GM18870 (cell line): ENCODE results near the gene ARFRP1.

Experiments
- ATAC-seq: cut with Tn5 transposase; IDR thresholded peaks from one replicate; pipeline ENCODE4 v1.9.1; 2021; ENCODE audit warnings: moderate library complexity; ENCODE audit not compliant: unreplicated experiment

ARFRP1 gene

DNA sequence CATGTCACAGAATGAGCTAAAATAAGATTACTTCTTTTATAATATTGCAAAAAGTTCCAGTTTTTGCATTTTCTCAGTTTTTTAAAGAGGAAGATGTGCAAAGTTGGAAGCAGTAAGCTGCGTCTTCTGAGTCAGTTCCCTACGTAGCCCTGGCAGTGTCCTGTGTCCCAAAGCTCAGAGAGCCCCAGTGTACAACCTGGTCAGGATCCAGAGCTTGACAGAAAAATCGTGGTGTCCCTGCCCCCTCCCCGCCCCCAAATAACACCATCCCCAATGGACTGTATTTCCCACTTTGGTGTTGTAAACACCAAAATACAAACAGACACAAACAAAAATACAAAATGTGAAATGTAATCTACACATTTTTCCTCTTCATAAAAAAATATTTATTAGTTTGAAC lies 36.4 kb upstream of the ARFRP1 start:
- no peak for ATAC-seq

DNA sequence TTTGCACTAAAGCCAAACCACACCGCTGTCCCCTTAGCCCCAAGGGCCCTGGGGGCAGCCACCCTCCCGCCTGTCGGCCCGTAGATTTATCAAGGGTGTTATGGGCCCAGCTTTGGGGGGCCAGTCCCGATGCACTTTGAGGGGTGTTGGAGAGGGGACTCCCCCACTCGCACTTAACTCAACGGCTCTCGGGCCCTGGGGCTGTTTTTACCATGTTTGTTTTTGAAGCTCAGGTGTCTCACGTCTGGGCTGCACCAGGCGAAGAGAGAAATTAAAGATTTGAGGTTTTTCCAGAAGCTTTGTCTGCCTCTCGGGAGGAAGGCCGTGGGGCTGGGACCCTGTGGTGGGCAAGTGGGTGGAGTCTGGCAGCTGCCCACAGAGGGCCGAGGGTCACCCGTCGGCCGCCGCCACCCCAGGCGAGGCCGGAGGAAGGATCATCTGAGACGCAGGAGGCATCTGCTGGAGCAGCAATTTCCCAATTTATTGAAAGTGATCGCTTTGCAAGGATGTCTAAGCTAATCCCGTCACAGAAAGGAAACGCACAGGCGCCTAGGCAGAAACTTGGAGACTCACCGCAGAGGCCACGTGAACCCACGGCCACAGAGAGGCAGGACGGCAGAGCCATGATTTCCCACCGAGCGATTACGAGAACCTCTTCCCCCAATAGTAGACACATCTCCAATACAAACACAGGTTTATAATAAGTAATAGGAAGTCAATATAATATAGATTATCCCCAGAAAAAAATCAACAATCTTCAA lies 35.6 kb upstream of the ARFRP1 start:
- ATAC-seq: no peak

DNA sequence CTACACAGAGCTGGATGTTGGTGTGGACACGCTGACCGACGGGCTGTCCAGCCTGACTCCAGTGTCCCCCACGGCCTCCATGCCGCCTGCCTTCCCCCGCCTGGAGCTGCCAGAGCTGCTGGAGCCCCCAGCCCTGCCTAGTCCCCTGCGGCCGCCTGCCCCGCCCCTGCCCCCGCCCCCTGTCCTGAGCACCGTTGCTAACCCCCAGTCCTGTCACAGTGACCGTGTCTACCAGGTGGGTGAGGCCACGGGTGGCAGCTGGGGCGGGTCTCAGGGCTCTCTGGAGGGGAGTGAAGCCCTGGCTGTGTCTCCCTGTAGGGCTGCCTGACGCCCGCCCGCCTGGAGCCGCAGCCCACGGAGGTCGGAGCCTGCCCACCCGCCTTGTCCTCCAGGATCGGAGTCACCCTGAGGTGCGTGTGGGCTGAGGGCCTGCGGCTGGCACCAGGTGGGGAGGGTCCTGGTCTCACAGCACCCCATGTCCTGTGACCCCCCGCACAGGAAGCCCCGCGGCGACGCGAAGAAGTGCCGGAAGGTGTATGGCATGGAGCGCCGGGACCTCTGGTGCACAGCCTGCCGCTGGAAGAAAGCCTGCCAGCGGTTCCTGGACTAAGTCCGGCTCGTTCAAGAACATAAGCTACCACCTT lies 34.7 kb upstream of the ARFRP1 start:
- ATAC-seq: no peak

DNA sequence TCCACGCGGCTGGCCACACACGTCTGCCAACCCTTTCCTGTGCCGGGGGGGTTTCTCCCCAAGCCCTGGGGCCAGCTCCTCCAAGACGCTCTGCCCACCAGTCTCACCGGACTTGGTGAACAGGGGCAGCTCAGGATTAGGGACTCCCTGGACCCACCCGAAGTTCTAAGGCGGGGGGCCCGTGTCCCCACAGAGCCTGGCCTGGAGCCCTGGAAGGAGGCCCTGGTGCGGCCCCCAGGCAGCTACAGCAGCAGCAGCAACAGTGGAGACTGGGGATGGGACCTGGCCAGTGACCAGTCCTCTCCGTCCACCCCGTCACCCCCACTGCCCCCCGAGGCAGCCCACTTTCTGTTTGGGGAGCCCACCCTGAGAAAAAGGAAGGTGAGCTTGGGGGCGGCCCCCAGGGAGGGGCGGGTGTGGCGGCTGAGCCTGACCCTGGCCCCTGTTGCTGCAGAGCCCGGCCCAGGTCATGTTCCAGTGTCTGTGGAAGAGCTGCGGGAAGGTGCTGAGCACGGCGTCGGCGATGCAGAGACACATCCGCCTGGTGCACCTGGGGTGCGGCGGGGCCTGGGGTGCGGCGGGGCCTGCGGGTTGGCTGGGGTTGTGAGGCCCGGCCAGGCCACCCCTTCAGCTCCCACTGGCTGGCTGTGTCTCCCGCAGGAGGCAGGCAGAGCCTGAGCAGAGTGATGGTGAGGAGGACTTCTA lies 34.1 kb upstream of the ARFRP1 start:
- no peak for ATAC-seq

DNA sequence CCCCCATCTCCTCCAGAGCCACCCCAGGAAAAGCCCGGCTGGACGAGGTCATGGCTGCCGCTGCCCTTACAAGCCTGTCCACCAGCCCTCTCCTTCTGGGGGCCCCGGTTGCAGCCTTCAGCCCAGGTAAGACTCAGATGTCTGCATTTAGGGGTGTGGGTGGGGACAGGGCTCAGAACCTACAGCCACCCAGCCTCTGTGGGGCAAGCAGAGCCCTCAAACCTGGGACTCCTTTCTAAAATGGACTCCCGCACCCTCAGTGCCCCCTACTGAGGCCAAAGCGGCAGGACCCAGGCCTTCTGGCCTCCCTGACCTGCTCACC lies 33.5 kb upstream of the ARFRP1 start:
- ATAC-seq: no peak

DNA sequence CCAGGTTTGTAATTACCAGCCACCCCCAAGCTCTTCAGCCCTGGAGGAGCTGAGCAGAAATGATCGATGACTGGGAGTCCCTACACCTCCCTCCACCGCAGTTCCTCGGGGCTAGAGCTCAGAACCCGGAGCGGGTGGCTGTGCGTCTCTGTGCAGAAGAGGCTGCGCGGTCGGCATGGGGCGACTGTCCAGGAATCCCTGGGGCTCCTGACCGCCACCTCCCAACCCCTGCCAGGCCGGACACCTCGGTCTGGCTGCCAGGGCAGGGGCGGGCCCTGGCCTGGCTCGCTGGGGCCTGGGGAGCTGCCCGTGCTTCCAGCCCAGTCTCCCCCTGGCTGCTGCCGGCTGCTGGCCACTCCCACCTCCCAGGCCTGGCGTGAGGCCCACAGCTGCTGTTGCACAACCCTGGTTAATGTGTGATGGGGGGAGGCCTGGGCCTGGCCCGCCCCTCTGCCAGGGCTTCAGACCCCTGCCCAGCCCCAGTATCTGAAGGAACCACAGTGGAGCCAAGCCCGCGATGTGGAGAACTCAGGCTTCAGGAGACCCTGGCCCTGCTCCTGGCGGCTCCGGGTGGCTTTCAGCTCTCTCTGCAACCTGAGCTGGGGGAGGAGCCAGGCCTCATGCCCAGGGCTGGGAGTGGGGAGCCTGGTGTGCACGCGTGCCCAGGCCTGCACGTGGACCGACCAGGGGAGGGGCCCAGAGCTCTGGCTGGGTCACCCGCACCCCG lies 33.0 kb upstream of the ARFRP1 start:
- ATAC-seq: no peak

DNA sequence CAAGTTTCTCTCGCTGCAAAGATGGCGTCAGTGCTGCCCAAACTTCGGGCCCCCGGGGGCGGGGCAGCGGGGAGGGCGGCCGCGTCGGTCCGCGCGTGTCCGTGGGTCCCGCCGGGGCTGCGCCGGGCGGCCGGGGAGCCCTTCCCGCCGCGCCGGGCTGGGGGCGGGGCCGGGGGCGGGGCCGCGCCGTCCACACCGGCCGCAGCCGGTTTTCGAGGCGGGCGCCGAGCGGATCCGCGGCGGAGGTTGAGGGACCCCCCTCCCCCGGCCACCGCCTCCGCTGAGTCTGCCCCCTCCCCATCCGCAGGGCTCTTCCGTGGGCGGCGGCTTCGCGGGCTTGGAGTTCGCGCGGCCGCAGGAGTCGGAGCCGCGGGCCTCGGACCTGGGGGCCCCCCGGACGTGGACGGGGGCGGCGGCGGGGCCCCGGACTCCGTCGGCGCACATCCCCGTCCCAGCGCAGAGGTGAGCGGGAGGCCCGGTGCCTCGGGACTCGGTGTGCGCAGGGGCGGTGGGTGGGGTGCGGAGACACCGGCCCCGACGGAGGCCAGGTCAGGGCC lies 32.4 kb upstream of the ARFRP1 start:
- ATAC-seq: no peak

DNA sequence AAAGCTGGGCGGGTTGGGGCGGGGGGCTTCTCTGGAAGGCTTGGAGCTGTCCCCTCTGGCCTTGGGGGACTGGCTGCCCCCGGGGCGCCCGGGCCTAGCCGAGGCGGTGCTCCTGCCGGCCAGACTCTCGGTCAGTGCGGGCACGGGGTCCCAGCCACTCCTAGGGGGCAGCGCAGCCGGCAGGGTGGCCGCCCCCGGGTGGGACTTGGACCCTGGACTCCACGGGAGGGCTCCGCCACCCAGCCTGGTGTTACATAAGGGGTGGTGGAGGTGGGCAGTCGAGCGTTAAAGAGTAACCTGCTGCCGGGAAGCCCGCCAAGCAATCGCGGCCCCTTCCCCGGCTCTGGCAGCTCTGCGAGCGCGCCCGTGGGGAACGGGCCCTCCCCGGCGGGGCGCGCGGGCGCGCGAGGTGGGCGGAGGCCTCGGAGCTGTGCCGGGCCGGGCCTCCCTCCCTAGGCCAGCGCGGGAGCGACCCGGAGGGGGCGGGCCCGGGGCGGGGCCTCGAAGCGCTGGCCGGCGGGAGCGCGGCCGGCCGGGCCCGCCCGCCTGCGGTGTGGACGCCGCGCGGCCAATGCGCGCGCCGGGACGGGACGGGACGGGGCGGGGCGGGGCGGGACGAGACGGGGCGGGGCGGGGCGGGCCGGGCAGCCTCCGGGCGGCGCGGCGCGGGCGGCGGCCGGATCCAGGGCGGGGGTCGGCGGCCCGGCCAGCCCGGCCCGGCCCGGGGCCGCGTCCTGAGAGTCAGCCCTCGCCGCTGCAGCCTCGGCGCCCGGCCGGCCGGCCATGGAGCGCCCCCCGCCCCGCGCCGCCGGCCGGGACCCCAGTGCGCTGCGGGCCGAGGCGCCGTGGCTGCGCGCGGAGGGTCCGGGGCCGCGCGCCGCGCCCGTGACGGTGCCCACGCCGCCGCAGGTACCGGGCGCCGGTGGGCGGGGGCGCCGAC lies 31.6 kb upstream of the ARFRP1 start, which contains the start of gene SLC2A4RG:
Gene SLC2A4RG, plus strand, starts transcription at position 647 of the 940 bp plus-strand sequence. Its CDS starts 137 bp downstream, at position 784.
- no peak for ATAC-seq

DNA sequence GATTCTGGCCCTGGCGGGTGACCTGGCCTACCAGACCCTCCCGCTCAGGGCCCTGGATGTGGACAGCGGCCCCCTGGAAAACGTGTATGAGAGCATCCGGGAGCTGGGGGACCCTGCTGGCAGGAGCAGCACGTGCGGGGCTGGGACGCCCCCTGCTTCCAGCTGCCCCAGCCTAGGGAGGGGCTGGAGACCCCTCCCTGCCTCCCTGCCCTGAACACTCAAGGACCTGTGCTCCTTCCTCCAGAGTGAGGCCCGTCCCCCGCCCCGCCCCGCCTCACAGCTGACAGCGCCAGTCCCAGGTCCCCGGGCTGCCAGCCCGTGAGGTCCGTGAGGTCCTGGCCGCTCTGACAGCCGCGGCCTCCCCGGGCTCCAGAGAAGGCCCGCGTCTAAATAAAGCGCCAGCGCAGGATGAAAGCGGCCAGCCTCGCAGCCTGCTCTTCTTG lies 30.9 kb upstream of the ARFRP1 start:
- no peak for ATAC-seq

DNA sequence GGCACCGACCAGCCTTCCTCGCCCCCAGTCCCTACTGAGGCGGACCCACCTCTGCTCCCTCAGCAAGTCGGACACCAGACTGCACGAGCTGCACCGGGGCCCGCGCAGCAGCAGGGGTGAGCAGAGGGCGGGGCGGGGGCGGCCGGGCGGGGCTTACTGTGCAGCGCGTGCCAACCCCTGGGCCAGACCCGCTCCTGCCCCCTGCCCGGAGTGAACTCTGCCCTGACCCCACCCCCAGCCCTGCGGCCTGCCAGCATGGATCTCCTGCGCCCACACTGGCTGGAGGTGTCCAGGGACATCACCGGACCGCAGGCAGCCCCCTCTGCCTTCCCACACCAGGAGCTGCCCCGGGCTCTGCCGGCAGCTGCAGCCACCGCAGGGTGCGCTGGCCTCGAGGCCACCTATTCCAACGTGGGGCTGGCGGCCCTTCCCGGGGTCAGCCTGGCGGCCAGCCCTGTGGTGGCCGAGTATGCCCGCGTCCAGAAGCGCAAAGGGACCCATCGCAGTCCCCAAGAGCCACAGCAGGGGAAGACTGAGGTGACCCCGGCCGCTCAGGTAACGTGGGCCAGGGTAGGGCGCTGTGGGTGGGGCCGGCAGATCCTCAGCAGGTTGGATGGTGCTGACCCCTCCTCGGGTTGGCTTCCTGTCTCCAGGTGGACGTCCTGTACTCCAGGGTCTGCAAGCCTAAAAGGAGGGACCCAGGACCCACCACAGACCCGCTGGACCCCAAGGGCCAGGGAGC lies 30.3 kb upstream of the ARFRP1 start:
- no peak for ATAC-seq

DNA sequence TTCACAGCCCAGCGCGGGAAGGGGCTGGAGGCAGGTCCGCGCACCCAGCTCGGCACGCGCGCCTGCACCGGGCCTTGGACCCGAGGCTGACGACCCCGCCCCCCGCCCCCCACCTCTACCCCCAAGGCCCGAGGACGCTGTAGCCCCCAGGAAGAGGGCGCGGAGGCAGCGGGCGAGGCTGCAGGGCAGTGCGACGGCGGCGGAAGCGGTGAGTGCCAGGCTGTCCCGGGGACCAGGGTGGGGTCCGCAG lies 29.8 kb upstream of the ARFRP1 start:
- ATAC-seq: no peak

DNA sequence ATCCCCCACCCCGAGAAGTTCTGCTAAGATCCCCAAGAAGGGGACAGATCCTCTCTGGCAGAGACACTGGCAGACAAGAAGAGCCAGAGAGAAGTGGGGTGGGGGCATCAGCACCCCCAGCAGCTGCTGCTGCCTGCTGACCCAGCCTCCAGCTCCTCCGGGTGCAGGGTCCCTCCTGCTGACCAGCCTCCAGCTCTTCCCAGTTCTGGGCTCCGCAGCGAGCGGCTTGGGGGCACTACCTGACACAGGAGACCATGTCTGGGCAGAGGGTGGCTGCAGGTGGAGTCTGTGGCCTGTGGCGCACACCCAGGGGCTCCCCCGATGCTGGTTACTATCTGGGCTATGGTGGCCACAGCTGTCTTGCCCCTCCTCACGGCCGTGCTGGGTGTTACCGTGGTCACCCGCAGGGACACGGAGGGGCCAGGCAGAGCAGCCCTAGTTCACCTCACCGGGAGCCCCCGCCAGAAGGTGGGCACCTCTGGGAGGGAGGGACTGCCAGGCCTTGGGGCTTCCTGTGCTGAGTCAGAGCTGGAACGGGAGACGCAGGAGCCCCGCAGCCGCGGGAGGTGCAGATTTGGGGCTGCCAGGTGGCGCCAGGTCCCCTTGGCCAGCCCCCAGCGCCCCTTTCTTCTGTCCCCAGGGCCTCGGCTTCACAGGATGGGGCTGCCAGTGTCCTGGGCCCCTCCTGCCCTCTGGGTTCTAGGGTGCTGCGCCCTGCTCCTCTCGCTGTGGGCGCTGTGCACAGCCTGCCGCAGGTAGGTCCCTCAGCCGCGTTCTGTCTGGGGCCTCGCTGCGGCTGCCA lies 29.3 kb upstream of the ARFRP1 start:
- no peak for ATAC-seq

DNA sequence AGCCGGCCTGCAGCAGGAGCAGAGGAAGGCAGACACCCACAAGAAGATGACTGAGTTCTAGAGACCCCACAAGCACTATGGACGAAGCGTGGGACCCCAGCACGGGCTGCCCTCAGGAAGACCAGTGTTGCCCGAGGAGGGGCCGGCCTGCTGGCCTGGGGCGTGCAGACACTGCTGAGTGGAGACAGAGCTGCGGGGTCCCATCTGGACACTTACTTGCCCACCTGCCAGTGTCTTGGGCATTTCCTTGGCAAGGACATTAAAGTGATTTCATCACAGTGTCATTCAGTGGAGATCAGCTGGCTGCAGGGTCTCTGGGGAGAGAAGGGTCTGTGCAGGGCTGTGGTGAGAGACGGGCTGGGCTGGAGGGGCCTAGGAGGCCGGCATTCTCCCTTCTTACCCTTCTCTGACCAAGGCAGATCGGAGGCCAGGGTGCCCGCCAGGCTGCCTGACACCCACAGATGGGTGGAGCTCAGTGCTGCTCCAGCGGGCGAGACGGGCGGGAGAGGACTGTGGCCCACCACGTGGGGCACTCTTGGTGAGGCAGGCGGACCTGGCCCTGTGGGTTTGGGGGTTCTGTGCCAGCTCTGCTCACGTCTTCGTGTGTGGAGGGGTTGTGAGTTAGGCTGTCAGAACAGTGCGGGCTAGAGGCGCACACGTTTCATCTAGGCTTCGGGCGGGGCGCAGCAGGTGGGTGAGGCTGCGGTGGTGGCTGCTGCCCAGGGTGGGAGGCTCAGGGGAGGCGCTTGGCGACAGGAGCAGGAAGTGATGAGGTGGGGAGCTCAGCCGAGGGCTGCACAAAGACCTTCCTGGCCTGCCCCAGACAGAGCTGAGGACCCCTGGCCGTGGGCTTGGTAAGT lies 28.3 kb upstream of the ARFRP1 start, which contains the start of gene LIME1:
Gene LIME1, plus strand, starts transcription at position 806 of the 860 bp plus-strand sequence. CDS start 886 bp downstream, outside the sequence.
- no peak for ATAC-seq

DNA sequence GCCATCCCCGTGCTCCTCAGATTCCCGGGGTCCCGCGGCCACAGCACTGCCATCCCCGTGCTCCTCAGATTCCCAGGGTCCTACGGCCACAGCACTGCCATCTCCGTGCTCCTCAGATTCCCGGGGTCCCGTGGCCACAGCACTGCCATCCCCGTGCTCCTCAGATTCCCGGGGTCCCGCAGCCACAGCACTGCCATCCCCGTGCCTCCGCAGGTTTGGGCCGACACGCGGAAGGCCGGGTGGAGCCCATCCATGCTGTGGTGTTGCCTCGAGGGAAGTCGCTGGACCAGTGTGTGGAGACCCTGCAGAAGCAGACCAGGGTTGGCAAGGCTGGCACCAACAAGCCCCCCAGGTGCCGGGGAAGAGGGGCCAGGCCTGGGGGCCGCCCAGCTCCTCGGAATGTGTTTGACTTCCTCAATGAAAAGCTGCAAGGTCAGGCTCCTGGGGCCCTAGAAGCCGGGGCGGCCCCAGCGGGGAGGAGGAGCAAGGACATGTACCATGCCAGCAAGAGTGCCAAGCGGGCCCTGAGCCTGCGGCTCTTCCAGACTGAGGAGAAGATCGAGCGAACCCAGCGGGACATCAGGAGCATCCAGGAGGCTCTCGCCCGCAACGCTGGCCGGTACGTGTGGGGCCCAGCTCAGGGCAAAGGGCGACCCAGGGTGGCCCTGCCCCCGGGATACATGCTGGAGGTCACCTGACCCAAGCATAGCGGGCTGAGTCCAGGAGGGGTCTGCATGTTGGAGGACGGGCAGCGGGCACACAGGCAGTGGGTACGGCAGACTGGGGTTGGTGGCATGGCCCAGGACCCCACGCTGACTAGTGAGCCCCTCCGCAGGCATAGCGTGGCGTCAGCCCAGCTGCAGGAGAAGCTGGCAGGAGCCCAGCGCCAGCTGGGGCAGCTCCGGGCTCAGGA lies 27.4 kb upstream of the ARFRP1 start:
- no peak for ATAC-seq

DNA sequence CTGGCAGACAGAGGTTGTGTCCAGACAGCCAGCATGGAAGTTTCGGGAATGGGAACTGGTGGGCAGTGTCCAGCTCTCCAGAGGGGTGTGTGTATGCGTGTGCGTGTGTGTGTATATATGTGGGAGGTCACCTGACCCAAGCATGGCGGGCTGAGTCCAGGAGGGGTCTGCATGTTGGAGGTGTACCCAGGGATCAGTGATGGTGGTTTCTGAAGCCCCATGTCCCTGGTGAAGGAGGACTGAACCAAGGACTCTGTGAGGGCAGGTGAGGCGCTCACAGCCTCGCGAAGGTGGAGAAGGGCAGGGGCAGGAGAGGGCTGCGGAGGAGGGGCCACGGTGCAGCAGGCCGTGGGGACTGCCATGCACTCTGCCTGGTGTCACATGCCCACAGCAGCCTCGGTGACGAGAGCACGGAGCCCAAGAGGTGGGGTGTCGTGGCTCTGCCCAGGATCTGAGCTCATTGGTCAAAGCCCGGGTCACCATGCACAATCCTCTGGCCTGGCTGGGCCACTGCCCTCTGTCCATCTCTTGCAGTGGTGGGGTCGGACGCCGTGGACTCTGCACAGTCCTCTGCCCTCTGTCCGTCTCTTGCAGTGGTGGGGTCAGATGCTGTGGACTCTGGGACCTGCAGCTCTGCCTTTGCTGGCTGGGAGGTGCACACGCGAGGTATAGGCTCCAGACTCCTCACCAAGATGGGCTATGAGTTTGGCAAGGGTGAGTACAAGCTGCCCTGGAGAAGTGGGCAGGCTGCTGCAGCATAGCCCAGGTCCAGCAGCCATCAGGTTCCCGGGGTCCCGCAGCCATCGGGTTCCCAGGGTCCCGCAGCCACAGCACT lies 26.6 kb upstream of the ARFRP1 start:
- no peak for ATAC-seq

DNA sequence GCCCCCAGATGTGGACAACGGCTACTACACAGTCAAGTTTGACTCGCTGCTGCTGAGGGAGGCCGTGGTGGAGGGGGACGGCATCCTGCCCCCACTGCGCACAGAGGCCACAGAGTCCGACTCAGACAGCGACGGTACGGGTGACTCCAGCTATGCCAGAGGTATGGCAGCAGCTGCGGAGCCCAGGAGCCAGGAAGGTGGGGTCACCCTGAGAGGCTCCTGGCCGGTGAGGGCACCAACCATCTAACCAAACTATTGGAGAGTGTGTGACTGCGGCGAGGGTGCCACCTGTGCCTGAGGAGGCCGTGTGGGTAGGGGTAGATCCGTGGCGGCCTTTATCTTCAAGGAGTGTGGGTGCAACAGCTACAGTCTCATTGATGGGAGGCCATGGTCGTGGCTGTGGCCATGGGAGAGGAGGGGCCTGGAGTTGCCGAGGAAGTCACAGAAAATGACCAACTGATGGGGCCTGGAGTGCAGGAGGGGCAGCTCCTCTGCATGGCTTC lies 25.9 kb upstream of the ARFRP1 start:
- no peak for ATAC-seq
